ENCODE data around the gene SH3D21.

GRCh38 chr1:36352910-36353878 lies 47.0 kb downstream of the SH3D21 start:
- TF ChIP-seq, protein P1, sequence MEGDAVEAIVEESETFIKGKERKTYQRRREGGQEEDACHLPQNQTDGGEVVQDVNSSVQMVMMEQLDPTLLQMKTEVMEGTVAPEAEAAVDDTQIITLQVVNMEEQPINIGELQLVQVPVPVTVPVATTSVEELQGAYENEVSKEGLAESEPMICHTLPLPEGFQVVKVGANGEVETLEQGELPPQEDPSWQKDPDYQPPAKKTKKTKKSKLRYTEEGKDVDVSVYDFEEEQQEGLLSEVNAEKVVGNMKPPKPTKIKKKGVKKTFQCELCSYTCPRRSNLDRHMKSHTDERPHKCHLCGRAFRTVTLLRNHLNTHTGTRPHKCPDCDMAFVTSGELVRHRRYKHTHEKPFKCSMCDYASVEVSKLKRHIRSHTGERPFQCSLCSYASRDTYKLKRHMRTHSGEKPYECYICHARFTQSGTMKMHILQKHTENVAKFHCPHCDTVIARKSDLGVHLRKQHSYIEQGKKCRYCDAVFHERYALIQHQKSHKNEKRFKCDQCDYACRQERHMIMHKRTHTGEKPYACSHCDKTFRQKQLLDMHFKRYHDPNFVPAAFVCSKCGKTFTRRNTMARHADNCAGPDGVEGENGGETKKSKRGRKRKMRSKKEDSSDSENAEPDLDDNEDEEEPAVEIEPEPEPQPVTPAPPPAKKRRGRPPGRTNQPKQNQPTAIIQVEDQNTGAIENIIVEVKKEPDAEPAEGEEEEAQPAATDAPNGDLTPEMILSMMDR (conservative IDR thresholded peaks at IDR 0.05; ENCODE audit: low read length) = no peak
- no peak for TF ChIP-seq EZH2phosphoT487 (IDR thresholded peaks at IDR 0.05; ENCODE audit: borderline replicate concordance)
